ENCODE results near the gene CXCR1. TPM values are rescaled to one million over a fixed set of nuclear protein-coding genes. Genes with fewer than 3 reads are reported as not detected.

Gene CXCR1
- total and polyA plus RNA-seq, 2 of the 4 experiments (the other 2 are of a cell fraction), result not detected

GRCh38 chr2:218127929-218128455, 38.8 kb downstream of the CXCR1 start:
- Histone ChIP-seq H3K9me3 (ENCODE audit: control insufficient read depth, insufficient read depth, low read length) (no peaks in the 10 kb centered on the region), H4K8ac (ENCODE audit: low read depth in 2 of 2, low read length in 2 of 2) (no peak overlapping the region), H3K4me3 (ENCODE audit: insufficient read depth, low read depth, low read length) (no peak overlapping the region), H2BK15ac (ENCODE audit: low read depth, low read length) (no peak overlapping the region), H3K4ac (ENCODE audit: low read depth, low read length) (no peak overlapping the region), H3K27me3 (ENCODE audit: control insufficient read depth, insufficient read depth, low read length) (peaks cover 64% of the 10 kb centered on the region), H4K20me1 (ENCODE audit: insufficient read depth, low read length) (no peaks in the 10 kb centered on the region), H3K23ac (ENCODE audit: low read depth, low read length) (no peak overlapping the region), H2BK5ac (ENCODE audit: low read depth, low read length, poor library complexity, severe bottlenecking) (no peak overlapping the region), H3K56ac (ENCODE audit: extremely low read depth, insufficient read depth, low read length) (no peak overlapping the region), H3K9ac (ENCODE audit: low read depth, low read length) (no peak overlapping the region), H3K9me1 (ENCODE audit: insufficient read depth, low read length) (no peaks in the 10 kb centered on the region), H2BK20ac (ENCODE audit: low read depth, low read length) (no peak overlapping the region), H3K18ac (ENCODE audit: low read depth, low read length) (no peak overlapping the region), H2AK5ac (ENCODE audit: low read depth, low read length) (no peak overlapping the region), H3K4me1 (ENCODE audit: control insufficient read depth, insufficient read depth, low read length) (no peaks in the 10 kb centered on the region), H4K91ac (ENCODE audit: insufficient read depth, low read depth, low read length) (no peak overlapping the region), H3K36me3 (ENCODE audit: control insufficient read depth, insufficient read depth, low read length) (no peaks in the 10 kb centered on the region), H4K5ac (ENCODE audit: low read depth, low read length) (no peak overlapping the region), H3K4me2 (ENCODE audit: low read depth, low read length) (no peak overlapping the region), H2BK120ac (ENCODE audit: low read depth, low read length) (no peak overlapping the region), H3K14ac (replicated peaks; ENCODE audit: low read depth, low read length) (no peak overlapping the region), H3K27ac (ENCODE audit: insufficient read depth, low read length) (no peak overlapping the region), H2AFZ (replicated peaks; ENCODE audit: low read length, poor library complexity) (no peak overlapping the region), H2AK9ac (replicated peaks; ENCODE audit: low read depth, low read length, poor library complexity) (no peak overlapping the region), H3K79me1 (ENCODE audit: low read depth in 1 of 2, low read length in 2 of 2) (no peaks in the 10 kb centered on the region)
- WGBS, 2 experiments (ENCODE audit: extremely low coverage in 2 of 2, insufficient read length in 1 of 2), result no CpG with 5 or more reads among the region's 3 CpGs
- DNase-seq, result no peak
- no TSS peak for BruUV-seq (replicated peaks)
- POLR2A ChIA-PET (ENCODE audit: unreplicated experiment), result no interaction called here
- in situ Hi-C loops (cut with MboI; ENCODE audit: low sequenced_read_pairs) (no loop called here), intact Hi-C loops (cut with micrococcal nuclease) (no loop called here), dilution Hi-C loops (cut with HindIII; ENCODE audit: low sequenced_read_pairs, unreplicated experiment) (no loop called here)
- TF ChIP-seq POLR2A (IDR thresholded peaks at IDR 0.05; ENCODE audit: low read depth, low read length) (no peak), MXI1 (IDR thresholded peaks at IDR 0.05; ENCODE audit: borderline replicate concordance, low read depth, low read length) (no peak), CTCF (conservative IDR thresholded peaks at IDR 0.05; ENCODE audit: low read depth, low read length) (no peak), MAFK (IDR thresholded peaks at IDR 0.05; ENCODE audit: low read depth, low read length) (no peak), RFX5 (IDR thresholded peaks at IDR 0.05; ENCODE audit: low read depth, low read length) (no peak), MAZ (IDR thresholded peaks at IDR 0.05; ENCODE audit: borderline replicate concordance, low read depth, low read length) (no peak), RCOR1 (IDR thresholded peaks at IDR 0.05; ENCODE audit: insufficient replicate concordance, low read length) (no peak), BHLHE40 (IDR thresholded peaks at IDR 0.05; ENCODE audit: low read depth, low read length) (no peak), CHD1 (IDR thresholded peaks at IDR 0.05; ENCODE audit: low read depth, low read length) (no peak), ELK1 (IDR thresholded peaks at IDR 0.05; ENCODE audit: borderline replicate concordance, low read depth, low read length) (no peak), SMC3 (IDR thresholded peaks at IDR 0.05; ENCODE audit: low read depth, low read length) (no peak), USF2 (IDR thresholded peaks at IDR 0.05; ENCODE audit: low read depth, low read length) (no peak)
- ATAC-seq (ENCODE audit: low read depth), result no peak
- CTCF ChIA-PET, result no interaction called here

Data from IMR-90 (cell line).